B cell (primary cell): ENCODE measurements around the gene SOCS2. TPM values are rescaled to one million over a fixed set of nuclear protein-coding genes. Genes with fewer than 3 reads are reported as not detected.

ENCODE experiments used
- ATAC-seq: fragments of 200-7000 bp; cut with Tn5 transposase; one replicate; pipeline ENCODE4 v1.10.0; 2021; ENCODE audit warnings: low read depth, mild to moderate bottlenecking, moderate number of reproducible peaks, moderate library complexity
- CTCF ChIA-PET: fragments of 350-600 bp; sonication (Branson Sonifier 250); formaldehyde crosslinking; loops from one replicate; lab custom pipeline; 2021; ENCODE audit warnings: antibody characterized with exemption, inconsistent platforms; lab: Charles Lee
- POLR2A ChIA-PET: fragments of 350-600 bp; sonication (Branson Sonifier 250); formaldehyde crosslinking; loops from one replicate; lab custom pipeline; 2021; ENCODE audit warnings: antibody characterized with exemption; lab: Charles Lee
- DNase-seq: peaks from one replicate; pipeline ENCODE4 v3.0.0; 2013
- H2AFZ ChIP-seq: 2 replicates; pipeline ENCODE4 v1.6.1; 2012; ENCODE audit warnings: mild to moderate bottlenecking, low read depth, low read length; ENCODE audit not compliant: insufficient read depth, poor library complexity, severe bottlenecking
- H3K27ac ChIP-seq, 2 donors: 1 replicate in 1 of 2; 2 replicates in 1 of 2; pipeline ENCODE4 v1.5.1; 2012 to 2013; ENCODE audit warnings: low read length in 2 of 2, mild to moderate bottlenecking in 2 of 2, moderate library complexity in 1 of 2
- H3K27me3 ChIP-seq, 4 experiments: fragments of 200-600 bp in 1 of 4; sonication (generic) in 1 of 4; replicated peaks in 1 of 4; 1 replicate in 2 of 4; 2 replicates in 2 of 4; pipeline versions ENCODE4 v1.6.1 to v1.7.0; 2013 to 2016; ENCODE audit warnings: low read length in 3 of 4, mild to moderate bottlenecking in 2 of 4, mixed read lengths in 1 of 4, moderate library complexity in 1 of 4; ENCODE audit not compliant: insufficient read depth in 4 of 4, control insufficient read depth in 3 of 4; ENCODE audit errors: control extremely low read depth in 1 of 4
- H3K36me3 ChIP-seq, 2 experiments: replicated peaks in 1 of 2; 1 replicate in 1 of 2; 2 replicates in 1 of 2; pipeline versions ENCODE4 v1.6.1 to v1.7.1; 2013; ENCODE audit warnings: low read length in 1 of 2; ENCODE audit not compliant: insufficient read depth in 2 of 2, control insufficient read depth in 1 of 2; ENCODE audit errors: control extremely low read depth in 1 of 2, extremely low read depth in 1 of 2
- H3K4me1 ChIP-seq, 2 donors: fragments of 200-600 bp in 1 of 2; sonication (generic) in 1 of 2; 1 replicate in 1 of 2; 2 replicates in 1 of 2; pipeline versions ENCODE4 v1.5.1 to v1.6.1; 2013 to 2017; ENCODE audit warnings: low read length in 2 of 2; ENCODE audit not compliant: control insufficient read depth in 2 of 2, insufficient read depth in 2 of 2
- H3K4me2 ChIP-seq: replicated peaks from 2 replicates; pipeline ENCODE3; 2012; ENCODE audit warnings: mild to moderate bottlenecking, low read depth, low read length; ENCODE audit not compliant: poor library complexity, severe bottlenecking
- H3K4me3 ChIP-seq, 5 experiments: fragments of 200-600 bp in 1 of 5; sonication (generic) in 1 of 5; 1 replicate in 3 of 5; 2 replicates in 2 of 5; pipeline versions ENCODE4 v1.5.1 to v1.7.0; 2011 to 2016; ENCODE audit warnings: low read length in 4 of 5, mild to moderate bottlenecking in 4 of 5, low read depth in 2 of 5, control low read depth in 1 of 5, moderate library complexity in 1 of 5; ENCODE audit not compliant: insufficient read depth in 1 of 5; ENCODE audit errors: control extremely low read depth in 1 of 5, extremely low read depth in 1 of 5
- H3K79me2 ChIP-seq: fragments of 200-600 bp; sonication (generic); one replicate; pipeline ENCODE4 v1.6.0; 2016; ENCODE audit warnings: low read length; ENCODE audit not compliant: control insufficient read depth, insufficient read depth
- H3K9ac ChIP-seq: fragments of 200-600 bp; sonication (generic); 2 replicates; pipeline ENCODE4 v1.6.1; 2017; ENCODE audit warnings: mild to moderate bottlenecking, low read length, moderate library complexity
- H3K9me3 ChIP-seq, 3 donors: one replicate each; pipeline versions ENCODE4 v1.6.1 to v1.7.1; 2013; ENCODE audit warnings: low read length in 2 of 3; ENCODE audit not compliant: control insufficient read depth in 2 of 3, insufficient read depth in 1 of 3; ENCODE audit errors: control extremely low read depth in 1 of 3
- H4K20me1 ChIP-seq: 2 replicates; pipeline ENCODE4 v1.6.0; 2012; ENCODE audit warnings: mild to moderate bottlenecking, low read length; ENCODE audit not compliant: insufficient read depth, control insufficient read depth, poor library complexity, severe bottlenecking
- H3K27ac Mint-ChIP-seq: one replicate; pipeline ENCODE4 v1.8.0; 2021; ENCODE audit warnings: mixed read lengths
- H3K27me3 Mint-ChIP-seq: one replicate; pipeline ENCODE4 v1.8.0; 2021; ENCODE audit warnings: mixed read lengths
- H3K4me1 Mint-ChIP-seq: one replicate; pipeline ENCODE4 v1.8.0; 2021; ENCODE audit warnings: mixed read lengths
- H3K4me3 Mint-ChIP-seq: one replicate; pipeline ENCODE4 v1.8.0; 2021; ENCODE audit warnings: mixed read lengths
- H3K9me3 Mint-ChIP-seq: one replicate; pipeline ENCODE4 v1.8.0; 2022; ENCODE audit warnings: mixed read lengths; ENCODE audit not compliant: insufficient read depth
- CTCF ChIP-seq: fragments of 200-600 bp; IDR thresholded peaks from one replicate; pipeline ENCODE4 v1.8.0; 2022; ENCODE audit warnings: antibody characterized with exemption, mild to moderate bottlenecking
- EZH2 ChIP-seq: IDR thresholded peaks from 2 replicates; pipeline ENCODE4 v1.6.1; 2012; ENCODE audit warnings: borderline replicate concordance, low read depth, mild to moderate bottlenecking, moderate library complexity, low read length; ENCODE audit not compliant: insufficient read depth, poor library complexity, severe bottlenecking
- WGBS: methylation state at CpG from one replicate; pipeline ENCODE4 v1.1.5; 2013; ENCODE audit warnings: missing lambda C conversion rate; ENCODE audit not compliant: insufficient coverage; 5-methylcytosine and 5-hydroxymethylcytosine counted together
- intact Hi-C: fragments of 100-400 bp; cut with micrococcal nuclease; formaldehyde crosslinking; loops from one replicate; pipeline ENCODE4 v1.10.0; 2022
- polyA plus RNA-seq: library from polyadenylated mRNA; depleted of rRNA; stranded (reverse); fragments of >200 nt; gene quantifications from 2 replicates; pipeline ENCODE4 v1.2.3, GENCODE V29; 2012
- total RNA-seq, 2 donors: library from RNA; stranded (reverse); fragments of 120-200 nt in 1 of 2; gene quantifications; 1 replicate in 1 of 2; 2 replicates in 1 of 2; pipeline versions ENCODE4 v1.2.3 to v1.2.4, GENCODE V29; 2013 to 2022

Gene SOCS2
- total and polyA plus RNA-seq, 2 donors (not counting 1 experiment from before 2014, with no cell fraction given): 1.3 to 1.6 TPM

DNA sequence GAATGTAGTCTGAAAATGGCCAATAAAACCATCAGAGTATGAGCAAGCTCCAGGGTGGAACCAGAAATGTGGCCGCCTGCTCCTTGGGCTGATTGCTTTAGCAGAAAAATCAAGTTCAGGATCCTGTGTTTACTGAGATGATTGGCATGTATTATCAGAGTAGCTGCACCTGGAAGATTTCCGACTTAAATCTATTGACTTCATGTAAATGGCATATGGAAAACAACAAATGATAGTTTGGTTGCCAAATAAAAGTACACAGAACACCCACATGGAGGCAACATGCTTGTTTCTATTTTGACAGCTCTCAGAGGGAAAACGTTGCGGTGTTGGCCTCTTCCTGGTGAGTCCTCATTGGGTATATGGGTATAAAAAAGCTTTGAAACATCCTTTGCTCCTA, 31.3 kb downstream of the SOCS2 start:
- Mint-ChIP-seq H3K9me3 (no peaks in the 10 kb centered on the region), H3K27ac (no peak overlapping the region)

DNA sequence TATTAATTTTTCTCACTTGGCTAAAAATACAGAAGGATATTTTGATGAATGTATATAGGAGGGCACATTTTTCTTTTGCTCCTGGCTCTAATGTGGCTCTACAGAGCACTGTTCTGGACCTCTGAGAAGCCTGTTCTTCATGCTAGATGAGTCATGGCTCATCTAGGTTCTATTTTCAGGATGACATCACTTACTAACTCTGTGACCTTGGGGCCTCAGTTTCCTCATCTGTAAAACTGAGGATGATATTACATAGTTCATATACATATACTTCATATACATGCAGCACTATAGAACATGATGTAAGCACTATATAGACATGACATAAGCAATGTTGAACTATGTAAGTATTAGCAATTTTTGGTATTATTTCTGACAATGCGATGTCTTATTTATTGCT, 35.8 kb downstream of the SOCS2 start:
- Histone ChIP-seq H3K9ac (no peak overlapping the region), H3K27ac (no peak overlapping the region), H3K9me3 (no peaks in the 10 kb centered on the region), H3K36me3 (no peaks in the 10 kb centered on the region), H3K79me2 (no peaks in the 10 kb centered on the region), H4K20me1 (no peaks in the 10 kb centered on the region), H3K4me2 (no peak overlapping the region), H3K4me3 (no peak overlapping the region), H3K4me1 (no peaks in the 10 kb centered on the region), H2AFZ (no peak overlapping the region), H3K27me3 (peaks cover 0 to 9% (median 0%) of the 10 kb centered on the region in 4 experiments)
- ChIA-PET CTCF (no interaction called here), POLR2A (no interaction called here)
- Mint-ChIP-seq H3K27me3 (peaks cover 38% of the 10 kb centered on the region), H3K4me3 (no peak overlapping the region), H3K4me1 (no peaks in the 10 kb centered on the region), H3K9me3 (no peaks in the 10 kb centered on the region), H3K27ac (no peak overlapping the region)
- intact Hi-C loops: no loop called here
- no peak for DNase-seq
- TF ChIP-seq CTCF: no peak
- no peak for TF ChIP-seq EZH2
- no CpG with 5 or more reads among the region's 1 CpG for WGBS
- no peak for ATAC-seq

More for the DNA sequence above, 31.3 kb downstream of the SOCS2 start:
- Histone ChIP-seq H3K4me1 (no peaks in the 10 kb centered on the region), H3K27ac (no peak overlapping the region), H3K9ac (no peak overlapping the region), H3K79me2 (no peaks in the 10 kb centered on the region), H3K4me3 (no peak overlapping the region), H3K9me3 (no peaks in the 10 kb centered on the region), H4K20me1 (no peaks in the 10 kb centered on the region), H2AFZ (no peak overlapping the region), H3K27me3 (peaks cover 0 to 5% (median 0%) of the 10 kb centered on the region in 4 experiments), H3K4me2 (no peak overlapping the region), H3K36me3 (no peaks in the 10 kb centered on the region)
- intact Hi-C loops: no loop called here
- TF ChIP-seq CTCF: no peak
- ChIA-PET POLR2A (no interaction called here), CTCF (no interaction called here)
- no peak overlapping the region for H3K4me3 Mint-ChIP-seq
- DNase-seq (no peak), ATAC-seq (no peak)
- H3K4me1 Mint-ChIP-seq: no peaks in the 10 kb centered on the region
- 100% methylated on average over 1 of the region's 4 CpGs for WGBS
- peaks cover 29% of the 10 kb centered on the region for H3K27me3 Mint-ChIP-seq
